Measurements from ENCODE around the gene WFIKKN1. TPM values are rescaled to one million over a fixed set of nuclear protein-coding genes. Genes with fewer than 3 reads are reported as not detected.

The WFIKKN1 gene, protein sequence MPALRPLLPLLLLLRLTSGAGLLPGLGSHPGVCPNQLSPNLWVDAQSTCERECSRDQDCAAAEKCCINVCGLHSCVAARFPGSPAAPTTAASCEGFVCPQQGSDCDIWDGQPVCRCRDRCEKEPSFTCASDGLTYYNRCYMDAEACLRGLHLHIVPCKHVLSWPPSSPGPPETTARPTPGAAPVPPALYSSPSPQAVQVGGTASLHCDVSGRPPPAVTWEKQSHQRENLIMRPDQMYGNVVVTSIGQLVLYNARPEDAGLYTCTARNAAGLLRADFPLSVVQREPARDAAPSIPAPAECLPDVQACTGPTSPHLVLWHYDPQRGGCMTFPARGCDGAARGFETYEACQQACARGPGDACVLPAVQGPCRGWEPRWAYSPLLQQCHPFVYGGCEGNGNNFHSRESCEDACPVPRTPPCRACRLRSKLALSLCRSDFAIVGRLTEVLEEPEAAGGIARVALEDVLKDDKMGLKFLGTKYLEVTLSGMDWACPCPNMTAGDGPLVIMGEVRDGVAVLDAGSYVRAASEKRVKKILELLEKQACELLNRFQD
- total RNA-seq (under 1 TPM; 0.10 to 0.18 TPM), total RNA-seq (0.53 to 0.58 reads per million in 2 donors)

DNA sequence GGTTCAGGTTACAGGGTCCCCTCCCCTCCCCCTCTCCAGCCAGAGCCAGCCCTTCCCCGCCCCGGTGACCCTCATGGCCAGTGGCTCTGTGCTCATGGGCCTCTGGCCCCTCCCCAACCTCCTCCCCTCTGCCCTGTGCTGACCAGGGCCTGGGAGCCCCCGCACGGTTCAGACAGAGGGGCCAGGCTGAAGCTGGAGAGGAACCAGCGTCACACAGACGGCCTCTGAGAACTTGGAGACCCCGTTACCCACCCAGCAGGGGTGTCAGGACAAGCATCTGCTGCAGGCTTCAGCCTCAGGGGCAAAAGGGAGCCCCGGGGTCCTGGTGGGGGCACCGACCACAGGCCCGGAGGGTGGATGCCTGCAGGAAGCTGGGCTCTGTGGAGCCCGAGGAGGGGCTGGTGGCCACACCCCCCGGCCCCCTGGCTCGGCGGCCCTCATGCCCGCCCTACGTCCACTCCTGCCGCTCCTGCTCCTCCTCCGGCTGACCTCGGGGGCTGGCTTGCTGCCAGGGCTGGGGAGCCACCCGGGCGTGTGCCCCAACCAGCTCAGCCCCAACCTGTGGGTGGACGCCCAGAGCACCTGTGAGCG, at the start of gene WFIKKN1:
TSS of gene WFIKKN1 (plus strand) at position 171 of the 591 bp plus-strand sequence. CDS start at position 440, 269 bp downstream.
- H3K27ac Mint-ChIP-seq = no peak within 1 kb of the TSS
- no peak for DNase-seq
- peaks cover 4% of the 10 kb centered on the region for H3K4me1 Mint-ChIP-seq
- no peaks in the 10 kb centered on the region for H3K27me3 Mint-ChIP-seq
- no peak for ATAC-seq
- no peaks in the 10 kb centered on the region for H3K36me3 Mint-ChIP-seq (ENCODE audit: low read depth)
- no peaks in the 10 kb centered on the region for H3K9me3 ChIP-seq (ENCODE audit: control insufficient read depth, low read length, poor library complexity, severe bottlenecking)
- peak within 1 kb of the TSS; percentile 36 for H3K4me3 Mint-ChIP-seq

DNA sequence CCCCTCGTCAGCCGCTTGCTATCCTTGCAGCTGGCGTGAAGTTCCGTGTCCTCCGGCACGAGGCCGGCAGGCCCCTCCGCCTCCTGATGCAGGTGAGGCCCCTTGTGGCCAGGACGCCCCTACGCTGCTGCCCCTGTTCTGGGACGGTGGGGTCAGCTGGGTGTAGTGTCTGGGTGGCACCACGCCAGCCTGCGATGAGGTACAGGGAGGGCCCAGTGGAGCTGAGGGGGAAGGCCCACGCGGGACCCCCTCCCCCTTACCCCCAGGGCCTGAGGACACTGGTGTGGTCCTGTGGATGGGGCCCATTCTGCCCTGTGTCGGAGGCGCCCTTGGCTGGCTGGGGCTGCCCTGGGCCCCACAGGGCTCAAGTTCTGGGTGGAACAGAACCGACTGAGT, 48.6 kb upstream of the WFIKKN1 start:
- H3K27me3 Mint-ChIP-seq = no peaks in the 10 kb centered on the region
- H3K4me3 Mint-ChIP-seq = no peak overlapping the region
- H3K27ac Mint-ChIP-seq = no peak overlapping the region
- DNase-seq (no peak), ATAC-seq (no peak)
- no peaks in the 10 kb centered on the region for H3K9me3 ChIP-seq (ENCODE audit: control insufficient read depth, low read length, poor library complexity, severe bottlenecking)
- no peaks in the 10 kb centered on the region for H3K36me3 Mint-ChIP-seq (ENCODE audit: low read depth)
- H3K4me1 Mint-ChIP-seq = peaks cover 3% of the 10 kb centered on the region

DNA sequence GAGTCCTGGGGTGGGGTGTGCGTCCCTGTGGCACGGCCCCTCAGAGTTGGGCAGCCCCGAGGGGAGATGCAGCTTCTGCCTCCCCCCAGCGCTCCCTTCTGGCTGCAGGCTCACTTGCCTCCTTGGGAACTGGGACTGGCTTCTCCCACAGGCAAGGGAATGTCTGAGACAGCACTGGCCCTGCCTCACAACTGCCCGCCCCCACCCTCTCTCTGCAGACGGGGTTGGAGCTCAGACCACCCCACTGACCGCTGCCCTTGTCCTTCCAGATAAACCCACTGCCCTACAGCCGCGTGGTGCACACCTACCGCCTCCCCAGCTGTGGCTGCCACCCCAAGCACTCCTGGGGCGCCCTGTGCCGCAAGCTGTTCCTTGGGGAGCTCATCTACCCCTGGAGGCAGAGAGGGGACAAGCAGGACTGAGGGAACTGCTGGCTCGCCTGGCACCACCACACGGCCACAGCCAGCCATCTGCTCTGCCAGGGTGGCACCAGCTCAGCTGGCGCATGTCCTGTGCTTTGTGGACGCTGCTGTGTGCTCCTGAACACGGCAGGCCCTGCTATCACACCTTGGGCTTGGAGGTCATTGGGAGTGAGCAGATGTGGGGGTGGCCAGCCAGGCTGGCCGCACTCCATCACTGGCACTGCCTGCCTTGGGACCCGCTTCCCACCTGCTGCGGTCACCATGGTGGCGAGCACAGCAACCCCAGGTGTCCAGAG, 48.0 kb upstream of the WFIKKN1 start:
- DNase-seq = no peak
- Mint-ChIP-seq H3K27ac (no peak overlapping the region), H3K27me3 (no peaks in the 10 kb centered on the region), H3K4me1 (peaks cover 6% of the 10 kb centered on the region), H3K4me3 (no peak overlapping the region), H3K36me3 (ENCODE audit: low read depth) (no peaks in the 10 kb centered on the region)
- no peaks in the 10 kb centered on the region for H3K9me3 ChIP-seq (ENCODE audit: control insufficient read depth, low read length, poor library complexity, severe bottlenecking)
- no peak for ATAC-seq

DNA sequence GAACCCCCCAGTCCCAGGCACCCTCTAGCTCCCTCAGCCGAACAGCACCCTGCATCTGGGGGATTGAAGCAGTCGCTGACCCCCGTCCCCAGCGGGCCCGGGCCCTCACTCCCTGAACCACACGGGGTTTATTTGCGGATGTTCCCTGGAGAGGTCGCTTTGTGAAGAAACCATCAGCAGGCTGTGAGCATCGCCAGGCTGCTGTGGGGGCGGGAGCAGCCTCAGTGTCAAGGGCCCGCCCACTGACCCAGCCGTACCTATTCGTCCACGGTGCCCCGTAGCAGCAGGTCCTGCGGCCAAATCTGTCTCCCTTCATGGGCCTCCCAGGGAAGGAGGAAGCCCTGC, 47.3 kb upstream of the WFIKKN1 start:
- no peaks in the 10 kb centered on the region for H3K27me3 Mint-ChIP-seq
- no peaks in the 10 kb centered on the region for H3K36me3 Mint-ChIP-seq (ENCODE audit: low read depth)
- H3K4me3 Mint-ChIP-seq = no peak overlapping the region
- DNase-seq = no peak
- H3K4me1 Mint-ChIP-seq = peaks cover 9% of the 10 kb centered on the region
- ATAC-seq = no peak
- no peak overlapping the region for H3K27ac Mint-ChIP-seq
- H3K9me3 ChIP-seq (ENCODE audit: control insufficient read depth, low read length, poor library complexity, severe bottlenecking) = no peaks in the 10 kb centered on the region

DNA sequence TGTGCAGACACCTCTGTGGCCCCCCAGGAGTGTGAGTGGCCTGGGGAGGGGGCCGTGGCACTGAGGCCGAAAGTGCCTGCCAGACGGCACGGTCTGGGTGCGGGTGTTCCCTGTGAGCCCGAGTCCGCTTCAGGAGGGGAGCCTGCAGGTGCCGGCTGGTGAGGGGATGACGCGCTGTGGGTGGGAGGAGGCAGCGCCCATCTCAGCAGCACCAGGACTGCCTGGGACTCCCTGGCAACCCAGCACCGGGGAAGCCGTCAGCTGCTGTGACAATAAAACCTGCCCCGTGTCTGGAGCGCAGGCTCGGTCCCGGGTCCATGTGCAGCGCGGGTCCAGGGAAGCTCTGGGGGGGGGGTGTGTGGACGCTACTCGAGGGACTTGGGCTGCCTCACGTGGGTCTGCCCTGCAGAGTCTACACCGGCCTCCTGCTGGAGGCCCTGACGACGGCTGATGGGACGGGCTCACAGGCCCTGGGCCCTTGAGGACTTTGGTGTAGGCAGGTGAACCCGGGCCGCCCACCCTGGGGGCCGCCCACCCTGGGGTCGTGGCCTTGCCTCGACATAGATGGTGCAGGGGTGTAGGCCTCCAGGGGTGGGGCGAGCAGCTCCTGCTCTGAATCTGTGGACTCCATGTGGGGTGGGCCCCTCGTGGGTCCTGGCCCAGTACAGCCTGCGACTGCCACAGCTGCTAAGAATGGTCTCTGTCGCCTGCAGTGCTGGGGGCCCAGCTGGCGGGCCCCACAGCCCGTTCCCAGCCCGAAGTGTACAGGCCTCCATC, 46.8 kb upstream of the WFIKKN1 start:
- DNase-seq = no peak
- H3K4me3 Mint-ChIP-seq = no peak overlapping the region
- H3K4me1 Mint-ChIP-seq = peaks cover 10% of the 10 kb centered on the region
- ATAC-seq = no peak
- no peaks in the 10 kb centered on the region for H3K27me3 Mint-ChIP-seq
- no peak overlapping the region for H3K27ac Mint-ChIP-seq
- no peaks in the 10 kb centered on the region for H3K9me3 ChIP-seq (ENCODE audit: control insufficient read depth, low read length, poor library complexity, severe bottlenecking)
- no peaks in the 10 kb centered on the region for H3K36me3 Mint-ChIP-seq (ENCODE audit: low read depth)

DNA sequence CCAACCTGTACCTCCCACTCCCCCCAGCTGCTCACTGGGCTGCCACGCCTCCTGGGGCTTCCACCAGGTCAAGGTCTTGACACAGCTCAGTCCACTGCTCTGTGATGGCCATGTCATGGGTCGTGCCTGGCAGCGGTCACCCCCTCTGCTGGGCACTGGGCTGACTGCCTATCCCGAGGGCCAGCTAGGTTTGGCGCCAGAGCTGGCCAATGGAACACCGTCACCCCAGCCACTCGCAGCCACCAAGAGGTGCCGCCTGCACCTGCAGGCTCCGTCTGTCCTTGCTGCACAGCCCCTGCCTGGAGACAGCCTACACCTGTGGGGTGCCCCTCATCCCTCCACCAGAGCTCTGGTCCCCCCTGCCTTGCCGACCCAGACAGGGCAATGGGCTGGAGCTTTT, 45.4 kb upstream of the WFIKKN1 start:
- H3K9me3 ChIP-seq (ENCODE audit: control insufficient read depth, low read length, poor library complexity, severe bottlenecking) = no peaks in the 10 kb centered on the region
- H3K27ac Mint-ChIP-seq = no peak overlapping the region
- no peak overlapping the region for H3K4me3 Mint-ChIP-seq
- DNase-seq (no peak), ATAC-seq (no peak)
- H3K27me3 Mint-ChIP-seq = no peaks in the 10 kb centered on the region
- peaks cover 3% of the 10 kb centered on the region for H3K36me3 Mint-ChIP-seq (ENCODE audit: low read depth)
- peaks cover 10% of the 10 kb centered on the region for H3K4me1 Mint-ChIP-seq

DNA sequence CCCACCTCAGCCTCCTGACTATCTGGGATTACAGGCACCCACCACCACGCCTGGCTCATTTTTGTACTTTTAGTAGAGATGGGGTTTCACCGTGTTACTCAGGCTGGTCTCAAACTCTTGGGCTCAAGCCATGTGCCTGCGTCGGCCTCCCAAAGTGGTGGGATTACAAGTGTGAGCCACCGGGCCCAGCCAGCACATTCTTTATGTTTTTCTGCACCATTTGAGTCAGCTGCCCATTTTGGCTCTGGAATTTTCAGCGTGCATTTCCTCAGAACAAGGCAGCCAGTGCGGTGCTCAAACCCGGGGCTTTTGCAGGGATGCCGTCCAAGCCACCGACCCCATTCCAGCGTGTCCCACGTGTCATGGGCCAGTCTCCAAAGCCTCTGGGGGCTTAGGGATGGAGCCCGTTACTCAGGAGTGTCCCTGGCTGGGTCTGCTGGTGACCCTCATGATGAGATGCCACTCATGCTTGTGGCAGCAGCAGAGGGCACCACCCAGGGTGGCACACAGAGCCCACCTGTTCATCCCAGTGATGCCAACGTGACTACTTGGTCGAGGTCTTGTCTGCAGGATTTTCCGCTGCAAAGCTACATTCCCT, 44.6 kb upstream of the WFIKKN1 start:
- ATAC-seq (no peak), DNase-seq (no peak)
- Mint-ChIP-seq H3K4me1 (peaks cover 17% of the 10 kb centered on the region), H3K27me3 (no peaks in the 10 kb centered on the region), H3K27ac (no peak overlapping the region), H3K36me3 (ENCODE audit: low read depth) (peaks cover 3% of the 10 kb centered on the region), H3K4me3 (no peak overlapping the region)
- H3K9me3 ChIP-seq (ENCODE audit: control insufficient read depth, low read length, poor library complexity, severe bottlenecking) = no peaks in the 10 kb centered on the region

DNA sequence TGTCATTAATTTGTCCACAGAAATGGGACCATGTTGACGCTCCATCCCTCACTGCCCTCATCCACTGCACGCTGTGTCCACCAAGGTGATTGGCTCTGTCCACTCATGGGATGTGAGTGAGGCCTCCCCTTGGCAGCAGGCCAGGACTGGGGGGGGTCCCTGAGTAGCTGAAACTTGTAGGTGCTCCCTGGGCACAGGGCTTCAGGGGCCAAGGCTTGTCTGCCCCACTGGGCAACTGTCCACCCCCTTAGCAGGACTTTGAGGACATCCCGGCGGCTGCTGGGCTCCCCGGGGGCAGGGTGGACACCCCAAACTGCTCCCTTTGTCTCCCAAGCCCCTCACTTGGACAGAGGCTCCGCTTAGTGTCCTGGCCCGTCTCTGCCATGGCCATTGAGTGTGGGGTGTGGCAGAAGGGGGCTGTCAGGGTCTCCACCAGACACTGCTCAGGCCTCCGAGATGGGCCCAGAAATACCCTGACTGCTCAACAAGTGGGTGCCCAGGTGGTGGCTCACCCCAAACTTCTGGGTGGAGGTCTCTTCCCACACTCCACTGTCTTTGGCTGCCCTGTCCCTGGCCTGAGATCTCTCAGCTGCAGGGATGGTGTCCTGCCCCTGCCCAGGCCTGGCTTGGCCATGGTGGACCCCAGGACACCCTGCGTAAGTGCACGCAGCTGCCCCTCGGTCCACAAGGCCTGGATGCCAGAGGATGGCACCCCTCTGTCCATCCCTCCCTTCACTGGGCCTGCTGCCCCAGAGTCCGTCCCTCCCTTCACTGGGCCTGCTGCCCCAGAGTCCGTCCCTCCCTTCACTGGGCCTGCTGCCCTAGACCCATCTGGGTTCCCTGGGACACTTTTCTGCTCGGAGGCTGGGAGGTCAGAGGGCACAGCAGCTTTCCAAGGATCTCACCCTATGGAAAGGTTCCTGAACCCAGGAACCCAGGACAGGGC, 43.9 kb upstream of the WFIKKN1 start:
- Mint-ChIP-seq H3K27ac (peak overlapping the region; percentile 95), H3K4me1 (peaks cover 21% of the 10 kb centered on the region), H3K36me3 (ENCODE audit: low read depth) (peaks cover 3% of the 10 kb centered on the region), H3K27me3 (no peaks in the 10 kb centered on the region), H3K4me3 (peak overlapping the region; percentile 52)
- ATAC-seq (no peak), DNase-seq (no peak)
- no peaks in the 10 kb centered on the region for H3K9me3 ChIP-seq (ENCODE audit: control insufficient read depth, low read length, poor library complexity, severe bottlenecking)

DNA sequence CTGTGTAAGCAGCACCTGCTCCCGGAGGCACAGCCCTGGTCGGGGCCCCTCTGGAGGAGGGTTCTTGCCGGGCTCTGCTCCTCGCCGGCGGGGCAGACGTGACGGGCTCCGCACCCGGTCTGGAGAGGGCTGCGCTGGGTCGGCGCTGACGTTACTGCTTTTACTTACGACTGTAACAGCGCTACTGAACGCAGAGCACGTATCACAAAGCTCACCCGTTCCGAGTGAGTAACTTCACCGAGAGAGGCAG, 42.2 kb upstream of the WFIKKN1 start:
- Mint-ChIP-seq H3K27ac (peak overlapping the region; percentile 95), H3K4me1 (peaks cover 27% of the 10 kb centered on the region), H3K27me3 (no peaks in the 10 kb centered on the region), H3K36me3 (ENCODE audit: low read depth) (peaks cover 3% of the 10 kb centered on the region), H3K4me3 (peak overlapping the region; percentile 98)
- DNase-seq (peak; percentile 38 to 49 (median 44)), ATAC-seq (peak; percentile 28)
- no peaks in the 10 kb centered on the region for H3K9me3 ChIP-seq (ENCODE audit: control insufficient read depth, low read length, poor library complexity, severe bottlenecking)

DNA sequence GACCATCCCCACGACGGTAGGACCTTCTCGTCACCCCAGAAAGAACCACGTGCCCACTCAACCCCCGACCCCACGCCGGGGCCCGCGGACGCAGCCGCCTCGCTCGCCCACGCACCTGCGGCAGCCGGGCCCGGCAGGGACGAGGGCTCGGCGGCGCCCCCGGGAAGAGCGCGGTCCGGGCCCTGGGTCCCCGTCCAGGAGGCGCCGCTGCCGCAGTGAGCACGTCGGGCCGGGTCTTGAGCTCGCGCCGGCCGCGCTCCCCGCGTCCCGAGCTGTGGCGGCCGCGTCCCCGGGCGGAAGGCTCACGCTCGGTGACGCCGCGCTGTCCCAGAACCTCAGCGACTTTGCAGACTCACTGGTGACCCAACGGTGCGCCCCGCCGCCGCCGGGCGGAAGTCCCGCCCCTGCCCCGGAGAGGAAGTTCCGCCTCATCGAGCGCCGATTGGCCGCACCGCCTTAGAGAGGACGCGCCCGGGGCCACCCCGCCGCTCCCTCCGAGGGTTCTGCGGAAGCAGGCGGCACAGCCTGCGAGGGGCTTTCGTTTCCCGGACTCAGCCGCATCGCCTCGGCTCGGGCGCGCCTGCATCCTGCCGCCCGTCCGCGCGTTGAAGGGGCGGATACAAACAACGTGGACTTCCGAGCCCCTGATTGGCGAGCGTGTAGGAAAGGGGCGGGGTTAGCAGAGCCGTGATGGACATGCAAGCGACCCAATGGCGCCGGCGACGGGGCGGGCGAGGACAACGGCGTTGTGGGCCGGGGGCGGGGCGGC, 41.7 kb upstream of the WFIKKN1 start:
- Mint-ChIP-seq H3K27ac (peak overlapping the region; percentile 95), H3K27me3 (no peaks in the 10 kb centered on the region), H3K4me3 (peak overlapping the region; percentile 98), H3K36me3 (ENCODE audit: low read depth) (peaks cover 3% of the 10 kb centered on the region), H3K4me1 (peaks cover 30% of the 10 kb centered on the region)
- peak; percentile 96 to 98 (median 97) for DNase-seq
- H3K9me3 ChIP-seq (ENCODE audit: control insufficient read depth, low read length, poor library complexity, severe bottlenecking) = no peaks in the 10 kb centered on the region
- peak; percentile 78 for ATAC-seq

DNA sequence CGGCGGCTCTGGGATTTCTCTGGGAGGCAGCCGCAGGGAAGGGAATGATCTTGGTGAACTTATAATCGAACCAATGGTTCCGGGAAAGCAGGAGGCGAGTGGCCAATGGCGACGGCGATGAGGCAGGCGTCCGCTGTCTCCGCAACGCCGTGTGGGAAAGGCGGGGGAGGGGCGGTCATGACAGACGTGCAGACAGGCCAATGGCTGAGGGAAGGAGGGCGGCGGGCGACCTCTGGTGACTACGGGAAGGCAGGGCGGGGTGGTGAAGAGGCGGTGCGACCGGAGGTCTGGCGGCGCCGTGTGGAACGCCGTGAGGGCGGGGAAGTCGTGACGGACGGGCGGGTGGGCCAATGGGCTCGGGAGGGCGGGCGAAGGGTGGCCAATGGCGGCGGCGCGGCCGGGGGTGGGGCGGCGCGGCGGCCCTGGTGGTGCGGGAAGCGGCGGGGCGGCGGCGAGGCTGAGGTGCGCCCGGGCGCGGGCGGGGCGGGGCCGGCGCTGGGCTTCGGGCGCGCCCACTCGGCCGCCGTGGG, 41.1 kb upstream of the WFIKKN1 start, which contains the start of gene RAB40C:
TSS of gene RAB40C (plus strand) at position 409 of the 530 bp plus-strand sequence. CDS start 226 bp downstream, outside the sequence.
- H3K4me1 Mint-ChIP-seq = peaks cover 34% of the 10 kb centered on the region
- peak within 1 kb of the TSS; percentile 98 for H3K4me3 Mint-ChIP-seq
- ATAC-seq (peak; percentile 86), DNase-seq (peak; percentile 97 to 99 (median 98))
- peak within 1 kb of the TSS; percentile 95 for H3K27ac Mint-ChIP-seq
- H3K9me3 ChIP-seq (ENCODE audit: control insufficient read depth, low read length, poor library complexity, severe bottlenecking) = no peaks in the 10 kb centered on the region
- H3K36me3 Mint-ChIP-seq (ENCODE audit: low read depth) = peaks cover 3% of the 10 kb centered on the region
- no peaks in the 10 kb centered on the region for H3K27me3 Mint-ChIP-seq
